HTR-8/SVneo (cell line): ENCODE results near the gene GLT1D1.

Experiments used
- DNase-seq: peaks from one replicate; pipeline ENCODE4 v3.0.0; 2011; ENCODE audit warnings: low spot score, mixed read lengths; ENCODE audit not compliant: insufficient read length
- FAIRE-seq: peaks from 2 replicates; lab custom pipeline; 2011; peaks lifted over from hg19 to GRCh38; lab: Jason Lieb, UNC

GLT1D1 gene

DNA sequence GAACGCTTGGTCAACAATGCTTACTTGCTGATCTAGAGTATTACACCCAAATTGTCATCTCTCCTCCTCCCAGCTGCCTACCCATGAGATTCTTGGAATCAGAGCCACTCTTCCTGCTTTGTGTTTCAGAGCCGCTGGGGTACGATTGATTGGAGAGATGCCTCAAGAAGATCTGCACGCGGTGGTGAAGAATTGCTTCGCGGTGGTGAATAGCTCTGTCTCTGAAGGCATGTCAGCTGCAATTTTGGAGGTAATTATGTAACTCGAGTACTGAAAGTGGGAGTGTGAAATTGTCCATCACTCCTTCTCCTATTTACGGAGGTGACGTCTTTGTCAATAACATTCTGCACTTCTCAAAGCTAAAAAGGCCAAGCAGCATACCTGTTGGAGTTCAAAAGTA is 93.9 kb downstream of the GLT1D1 start:
- DNase-seq (no peak), FAIRE-seq (no peak)

GRCh38 chr12:128949086-128949485 is 95.8 kb downstream of the GLT1D1 start:
- DNase-seq, result no peak
- FAIRE-seq, result no peak

- FAIRE-seq, result no peak
- DNase-seq, result no peak
Measured at GRCh38 chr12:128951448-128951847, 98.2 kb downstream of the GLT1D1 start.

DNA sequence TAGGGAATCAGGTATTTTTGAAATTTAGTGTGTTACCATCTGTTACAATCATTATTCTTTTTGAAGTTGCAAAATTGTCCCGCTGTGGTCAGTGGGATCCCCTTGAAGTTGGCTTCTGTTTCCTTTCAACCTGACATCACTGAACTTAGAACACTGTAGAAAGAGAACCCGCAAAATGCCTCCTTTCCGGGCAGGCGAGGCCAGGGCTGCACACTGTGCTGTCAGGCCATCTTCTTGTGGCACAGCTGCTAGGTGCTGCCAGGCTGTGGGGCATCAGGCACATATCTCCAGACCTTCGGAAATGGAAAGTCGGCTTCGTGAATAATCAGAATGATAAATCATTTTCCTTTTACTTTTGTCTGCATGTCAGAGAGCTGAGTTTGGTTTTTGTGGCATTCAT is 103.5 kb downstream of the GLT1D1 start:
- FAIRE-seq (no peak), DNase-seq (no peak)

GRCh38 chr12:128959901-128960300 is 106.6 kb downstream of the GLT1D1 start:
- FAIRE-seq (no peak), DNase-seq (no peak)

- FAIRE-seq (no peak), DNase-seq (no peak)
Measured at GRCh38 chr12:128961308-128961902, 108.1 kb downstream of the GLT1D1 start.

GRCh38 chr12:128961957-128962356 is 108.7 kb downstream of the GLT1D1 start:
- FAIRE-seq, result no peak

GRCh38 chr12:128966203-128966810 is 113.0 kb downstream of the GLT1D1 start:
- no peak for FAIRE-seq
- no peak for DNase-seq

More at GRCh38 chr12:128961957-128962356, 108.7 kb downstream of the GLT1D1 start:
- no peak for DNase-seq

DNA sequence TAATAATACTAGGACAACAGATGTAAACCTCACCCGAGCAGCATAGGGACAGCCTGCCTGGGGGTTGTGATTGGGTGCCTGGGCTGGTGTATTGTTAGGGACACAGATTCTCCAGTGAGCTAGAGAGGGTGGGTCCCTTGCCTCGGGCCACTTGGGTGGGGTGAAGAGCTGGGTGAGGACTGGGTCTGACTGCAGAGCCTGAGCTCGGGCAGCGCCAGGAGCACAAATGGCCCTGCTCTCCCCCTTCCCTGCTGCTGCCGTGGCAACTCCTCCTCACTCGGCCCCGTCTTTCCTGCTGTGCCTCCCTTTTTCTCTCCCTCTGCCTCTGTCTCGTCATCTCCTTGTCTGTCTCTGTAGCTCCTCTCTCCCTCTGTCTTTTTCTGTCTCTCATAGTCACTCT is 115.4 kb downstream of the GLT1D1 start:
- FAIRE-seq (no peak), DNase-seq (no peak)

GRCh38 chr12:128969480-128970055 is 116.3 kb downstream of the GLT1D1 start:
- no peak for FAIRE-seq
- no peak for DNase-seq

GRCh38 chr12:128970110-128970509 is 116.8 kb downstream of the GLT1D1 start:
- DNase-seq (no peak), FAIRE-seq (no peak)

- DNase-seq (no peak), FAIRE-seq (no peak)
Measured at GRCh38 chr12:128970941-128971340, 117.7 kb downstream of the GLT1D1 start.

DNA sequence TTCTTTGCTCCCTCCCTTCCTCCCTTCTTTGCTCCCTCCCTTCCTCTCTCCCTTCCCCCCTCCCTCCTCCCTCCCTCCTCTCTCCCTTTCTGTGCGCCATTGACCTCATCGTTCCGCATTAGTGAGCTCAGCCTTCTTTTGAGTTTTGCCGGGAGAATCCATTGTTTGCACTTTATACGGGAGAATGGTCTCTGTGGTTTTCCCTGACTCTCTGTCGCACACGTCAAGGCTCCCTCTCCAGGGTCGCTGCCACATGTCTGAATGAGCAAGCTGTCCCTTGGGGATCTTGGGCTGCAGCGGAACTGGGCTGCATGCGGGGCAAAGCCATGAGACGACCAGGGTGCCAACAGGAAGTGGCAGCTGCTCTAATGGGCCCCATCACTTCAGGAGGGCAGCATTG is 118.5 kb downstream of the GLT1D1 start:
- FAIRE-seq (no peak), DNase-seq (no peak)

GRCh38 chr12:128973883-128974681 is 120.8 kb downstream of the GLT1D1 start:
- FAIRE-seq (no peak), DNase-seq (no peak)

DNA sequence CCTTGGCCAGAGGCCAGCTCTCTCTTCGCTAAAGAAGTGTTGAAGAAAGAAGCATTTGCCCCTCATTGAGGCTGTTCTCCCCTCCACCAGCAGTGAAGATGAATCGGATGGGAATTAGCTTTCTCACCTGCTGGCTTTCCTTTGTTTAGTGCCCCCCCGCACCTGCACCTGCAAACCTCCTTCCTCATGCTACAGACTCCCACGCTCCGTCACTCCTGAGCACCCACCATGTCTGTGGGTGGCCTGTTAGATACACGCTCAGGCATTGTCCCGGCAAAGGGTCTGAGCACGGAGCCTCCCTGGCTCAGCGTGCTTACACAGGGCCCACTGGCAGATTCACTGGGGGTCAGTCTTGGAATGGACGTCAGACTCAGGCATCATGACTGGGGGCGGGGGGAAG is 121.6 kb downstream of the GLT1D1 start:
- DNase-seq (no peak), FAIRE-seq (no peak)

DNA sequence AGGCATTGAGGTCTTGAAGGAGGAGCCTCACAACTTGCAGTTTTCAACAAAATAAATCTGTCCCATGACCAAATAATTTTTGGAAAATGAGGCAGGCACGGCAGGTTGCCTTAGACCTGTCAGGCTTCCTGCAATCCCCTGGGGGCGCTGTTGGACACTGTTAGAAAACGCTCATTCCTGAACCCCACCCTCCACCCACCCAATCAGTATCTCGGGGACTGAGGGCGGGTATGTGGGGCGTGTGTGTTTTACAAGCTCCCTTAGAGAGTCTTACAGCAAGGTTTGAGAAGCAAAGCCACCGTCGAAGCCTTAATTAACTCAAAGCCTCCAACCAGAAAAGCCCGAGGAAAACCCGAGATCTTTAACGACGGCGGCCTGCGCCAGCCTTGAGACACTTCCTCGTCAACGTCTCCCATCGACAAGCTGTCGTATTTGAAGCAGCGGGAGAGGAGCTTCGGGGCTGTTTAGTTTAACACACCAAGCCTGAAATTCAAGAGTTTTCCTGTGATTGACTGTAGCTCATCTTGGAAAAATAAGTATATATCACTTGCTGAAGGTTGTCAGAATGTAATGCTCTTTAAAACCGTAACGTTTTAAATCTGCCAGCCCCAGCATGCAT is 123.0 kb downstream of the GLT1D1 start:
- no peak for FAIRE-seq
- no peak for DNase-seq

- no peak for FAIRE-seq
- DNase-seq, result no peak
Measured at GRCh38 chr12:128977441-128977840, 124.2 kb downstream of the GLT1D1 start.

GRCh38 chr12:128978067-128978466 is 124.8 kb downstream of the GLT1D1 start:
- DNase-seq, result no peak
- no peak for FAIRE-seq

GRCh38 chr12:128980623-128981022 is 127.3 kb downstream of the GLT1D1 start:
- no peak for DNase-seq
- no peak for FAIRE-seq

DNA sequence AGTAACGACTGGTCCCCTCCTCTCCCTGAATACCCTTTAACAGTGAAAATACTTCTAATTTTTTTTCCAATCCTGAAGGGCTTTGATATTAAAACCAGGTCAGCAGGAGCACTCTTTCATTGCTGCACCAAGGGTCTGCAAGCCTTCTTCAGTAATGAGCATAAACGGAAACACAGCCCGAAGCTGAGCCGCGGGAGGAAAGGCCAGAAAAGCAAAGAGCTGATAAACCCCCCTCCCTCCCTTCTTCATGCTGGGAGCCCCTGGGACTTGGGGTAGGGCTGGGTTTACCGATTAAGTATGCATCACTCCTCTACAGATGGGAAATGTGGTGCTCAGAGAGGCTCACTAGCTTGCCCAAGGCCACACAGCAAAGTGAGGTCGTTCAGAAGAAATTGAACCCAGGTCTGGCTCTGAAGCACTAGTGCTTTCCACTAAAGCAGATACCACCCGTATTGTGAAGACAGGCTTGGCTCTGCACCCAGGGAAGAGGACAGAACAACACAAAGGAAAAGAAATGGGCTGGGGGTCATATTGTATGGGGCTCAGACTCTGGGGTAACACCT is 128.8 kb downstream of the GLT1D1 start:
- FAIRE-seq (no peak), DNase-seq (no peak)
